HepG2 (cell line): ENCODE data around the gene CKB. TPM values are rescaled to one million over a fixed set of nuclear protein-coding genes. Genes with fewer than 3 reads are reported as not detected.

ENCODE experiments used
- ADNP ChIP-seq: sonication (generic); formaldehyde crosslinking; IDR thresholded peaks from 2 replicates; pipeline ENCODE4 v1.4.0; 2020; ENCODE audit warnings: missing genetic modification reagents
- ETV5 ChIP-seq: IDR thresholded peaks from 2 replicates; pipeline ENCODE4 v1.6.1; 2018; ENCODE audit warnings: missing biosample characterization, missing genetic modification reagents, inconsistent platforms, borderline replicate concordance
- KDM5B ChIP-seq: sonication (generic); formaldehyde crosslinking; IDR thresholded peaks from 2 replicates; pipeline ENCODE4 v1.4.0; 2020; ENCODE audit warnings: missing genetic modification reagents, mild to moderate bottlenecking, borderline replicate concordance
- RORA ChIP-seq: sonication (generic); formaldehyde crosslinking; IDR thresholded peaks from 2 replicates; pipeline ENCODE4 v1.5.0; 2020; ENCODE audit warnings: mild to moderate bottlenecking, missing genetic modification reagents, moderate library complexity
- SAP130 ChIP-seq: IDR thresholded peaks from 2 replicates; pipeline ENCODE4 v1.6.1; 2016; ENCODE audit warnings: low read depth
- SMAD3 ChIP-seq: sonication (generic); formaldehyde crosslinking; IDR thresholded peaks from 2 replicates; pipeline ENCODE4 v1.4.0; 2020; ENCODE audit warnings: missing genetic modification reagents
- SPEN ChIP-seq: sonication (generic); formaldehyde crosslinking; IDR thresholded peaks from 2 replicates; pipeline ENCODE4 v1.5.1; 2020; ENCODE audit warnings: low read depth, mild to moderate bottlenecking, missing genetic modification reagents
- TCF12 ChIP-seq, 2 experiments: fragments of 450-650 bp in 1 of 2; sonication (generic) in 1 of 2; formaldehyde crosslinking in 1 of 2; IDR thresholded peaks; 2 replicates each; pipeline versions ENCODE4 v1.6.1 to v1.8.0; 2017 to 2022; ENCODE audit warnings: antibody characterized with exemption in 1 of 2, mild to moderate bottlenecking in 1 of 2, missing genetic modification reagents in 1 of 2, moderate library complexity in 1 of 2
- ZNF260 ChIP-seq: sonication (generic); formaldehyde crosslinking; IDR thresholded peaks from 2 replicates; pipeline ENCODE4 v1.4.0; 2020; ENCODE audit warnings: missing genetic modification reagents, low read depth, mild to moderate bottlenecking, borderline replicate concordance
- ZNF350 ChIP-seq: sonication (generic); formaldehyde crosslinking; IDR thresholded peaks from 2 replicates; pipeline ENCODE4 v1.4.0; 2020; ENCODE audit warnings: mild to moderate bottlenecking, low read depth, missing genetic modification reagents, borderline replicate concordance
- ZNF441 ChIP-seq: sonication (generic); formaldehyde crosslinking; IDR thresholded peaks from 2 replicates; pipeline ENCODE4 v1.7.0; 2021; ENCODE audit warnings: missing genetic modification reagents, borderline replicate concordance
- ZNF570 ChIP-seq: sonication (generic); formaldehyde crosslinking; IDR thresholded peaks from 2 replicates; pipeline ENCODE4 v1.4.0; 2020; ENCODE audit warnings: mild to moderate bottlenecking, missing genetic modification reagents, borderline replicate concordance
- ZNF678 ChIP-seq: sonication (generic); formaldehyde crosslinking; IDR thresholded peaks from 2 replicates; pipeline ENCODE4 v1.4.0; 2020; ENCODE audit warnings: mild to moderate bottlenecking, missing genetic modification reagents
- polyA plus RNA-seq, 8 experiments: library from polyadenylated mRNA; depleted of rRNA in 3 of 8; stranded (reverse) in 7 of 8; unstranded in 1 of 8; fragments of >200 nt; fragmentation: Illumina TruSeq in 4 of 8; extraction: Trizol in 4 of 8; gene quantifications; 2 replicates each; pipeline versions ENCODE4 v1.2.1 to v1.2.3, GENCODE V29; 2011 to 2016; ENCODE audit warnings: low read depth in 4 of 8, missing spikeins in 1 of 8, mixed read lengths in 1 of 8; ENCODE audit not compliant: insufficient read depth in 1 of 8
- total RNA-seq, 5 experiments: library from RNA; depleted of rRNA; stranded (reverse); fragments of >200 nt; fragmentation: Illumina TruSeq; extraction: Trizol; gene quantifications; 2 replicates each; pipeline ENCODE4 v1.2.3, GENCODE V29; 2016; ENCODE audit warnings: low read depth in 1 of 5
- TF ChIP-seq, protein P1 (sequence below): sonication (generic); formaldehyde crosslinking; IDR thresholded peaks from 2 replicates; pipeline ENCODE4 v1.4.0; 2020; ENCODE audit warnings: missing genetic modification reagents
- TF ChIP-seq, protein P2 (sequence below), 2 experiments: sonication (generic) in 1 of 2; formaldehyde crosslinking in 1 of 2; IDR thresholded peaks; 2 replicates each; pipeline versions ENCODE4 v1.4.0 to v1.6.1; 2018 to 2020; ENCODE audit warnings: missing genetic modification reagents in 2 of 2, borderline replicate concordance in 1 of 2, low read depth in 1 of 2, mild to moderate bottlenecking in 1 of 2, missing biosample characterization in 1 of 2
- TF ChIP-seq, protein P3 (sequence below): IDR thresholded peaks from 2 replicates; pipeline ENCODE4 v1.6.1; 2018; ENCODE audit warnings: missing genetic modification reagents, mild to moderate bottlenecking, missing compliant biosample characterization
- TF ChIP-seq, protein P4 (sequence below): IDR thresholded peaks from 2 replicates; pipeline ENCODE4 v1.6.1; 2018; ENCODE audit warnings: missing genetic modification reagents
- TF ChIP-seq, protein P5 (sequence below): sonication (generic); formaldehyde crosslinking; IDR thresholded peaks from 2 replicates; pipeline ENCODE4 v1.5.0; 2020; ENCODE audit warnings: mild to moderate bottlenecking, missing genetic modification reagents
- TF ChIP-seq, protein P6 (sequence below): sonication (generic); formaldehyde crosslinking; IDR thresholded peaks from 2 replicates; pipeline ENCODE4 v1.4.0; 2020; ENCODE audit warnings: mild to moderate bottlenecking, missing genetic modification reagents

Gene CKB
- total and polyA plus RNA-seq, 2 of the 13 experiments (the other 11 are each of a cell fraction or from before 2014, with no cell fraction given) = 82.3 to 217 TPM

DNA sequence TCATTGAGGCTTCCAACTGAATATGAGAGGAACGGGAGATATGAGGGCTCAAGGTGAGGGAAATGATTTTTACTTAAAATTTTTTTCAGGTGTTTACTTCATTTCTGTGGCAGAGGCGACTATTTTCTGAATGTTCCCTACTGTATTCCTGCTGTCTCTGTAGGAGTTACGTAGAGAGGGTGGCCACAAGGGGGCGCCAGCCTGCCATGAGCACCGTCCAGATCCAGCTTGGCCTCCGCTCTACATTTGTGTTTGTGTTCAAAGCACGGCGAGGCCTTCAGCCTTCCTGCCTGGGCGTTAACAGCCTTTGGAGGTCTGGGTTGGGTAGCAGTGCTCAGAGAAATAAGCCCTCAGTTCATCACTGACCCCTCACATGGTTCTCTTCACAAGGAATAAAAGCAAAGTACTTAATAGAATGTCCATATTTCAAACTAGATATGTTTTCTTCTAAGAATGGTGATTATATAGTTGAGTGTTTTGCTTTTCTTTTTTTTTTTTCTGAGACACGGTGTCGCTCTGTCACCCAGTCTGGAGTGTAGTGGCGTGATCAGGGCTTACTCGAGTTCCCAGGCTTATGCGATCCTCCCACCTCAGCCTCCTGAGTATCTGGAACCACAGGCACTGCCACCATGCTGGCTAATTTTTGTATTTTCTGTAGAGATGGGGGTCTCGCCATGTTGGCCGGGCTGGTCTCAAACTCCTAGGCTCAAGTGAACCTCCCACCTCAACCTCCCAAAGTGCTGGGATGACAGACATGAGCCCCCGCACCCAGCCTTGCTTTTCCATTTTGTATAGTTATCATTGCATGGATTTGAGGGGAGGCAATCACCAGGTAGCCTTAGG lies 22.3 kb downstream of the CKB start (continued):
- TF ChIP-seq, protein P1, sequence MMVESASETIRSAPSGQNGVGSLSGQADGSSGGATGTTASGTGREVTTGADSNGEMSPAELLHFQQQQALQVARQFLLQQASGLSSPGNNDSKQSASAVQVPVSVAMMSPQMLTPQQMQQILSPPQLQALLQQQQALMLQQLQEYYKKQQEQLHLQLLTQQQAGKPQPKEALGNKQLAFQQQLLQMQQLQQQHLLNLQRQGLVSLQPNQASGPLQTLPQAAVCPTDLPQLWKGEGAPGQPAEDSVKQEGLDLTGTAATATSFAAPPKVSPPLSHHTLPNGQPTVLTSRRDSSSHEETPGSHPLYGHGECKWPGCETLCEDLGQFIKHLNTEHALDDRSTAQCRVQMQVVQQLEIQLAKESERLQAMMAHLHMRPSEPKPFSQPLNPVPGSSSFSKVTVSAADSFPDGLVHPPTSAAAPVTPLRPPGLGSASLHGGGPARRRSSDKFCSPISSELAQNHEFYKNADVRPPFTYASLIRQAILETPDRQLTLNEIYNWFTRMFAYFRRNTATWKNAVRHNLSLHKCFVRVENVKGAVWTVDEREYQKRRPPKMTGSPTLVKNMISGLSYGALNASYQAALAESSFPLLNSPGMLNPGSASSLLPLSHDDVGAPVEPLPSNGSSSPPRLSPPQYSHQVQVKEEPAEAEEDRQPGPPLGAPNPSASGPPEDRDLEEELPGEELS (CRISPR knock-in tag) = no peak
- TF ChIP-seq, protein P2, sequence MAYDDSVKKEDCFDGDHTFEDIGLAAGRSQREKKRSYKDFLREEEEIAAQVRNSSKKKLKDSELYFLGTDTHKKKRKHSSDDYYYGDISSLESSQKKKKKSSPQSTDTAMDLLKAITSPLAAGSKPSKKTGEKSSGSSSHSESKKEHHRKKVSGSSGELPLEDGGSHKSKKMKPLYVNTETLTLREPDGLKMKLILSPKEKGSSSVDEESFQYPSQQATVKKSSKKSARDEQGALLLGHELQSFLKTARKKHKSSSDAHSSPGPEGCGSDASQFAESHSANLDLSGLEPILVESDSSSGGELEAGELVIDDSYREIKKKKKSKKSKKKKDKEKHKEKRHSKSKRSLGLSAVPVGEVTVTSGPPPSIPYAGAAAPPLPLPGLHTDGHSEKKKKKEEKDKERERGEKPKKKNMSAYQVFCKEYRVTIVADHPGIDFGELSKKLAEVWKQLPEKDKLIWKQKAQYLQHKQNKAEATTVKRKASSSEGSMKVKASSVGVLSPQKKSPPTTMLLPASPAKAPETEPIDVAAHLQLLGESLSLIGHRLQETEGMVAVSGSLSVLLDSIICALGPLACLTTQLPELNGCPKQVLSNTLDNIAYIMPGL (CRISPR knock-in tag; IDR thresholded peaks at IDR 0.05; ENCODE audit: borderline replicate concordance in 1 of 2, low read depth in 1 of 2) = peak; percentile 40 to 71; a peak in 2 of 4 replicates
- TF ChIP-seq SPEN (CRISPR knock-in tag) (no peak), KDM5B (CRISPR knock-in tag) (no peak), TCF12 (IDR thresholded peaks at IDR 0.05) (no peak), TCF12 (CRISPR knock-in tag; IDR thresholded peaks at IDR 0.05) (no peak), ZNF570 (no peak), ETV5 (CRISPR knock-in tag) (peak; percentile 21; the same call in 1 of the 2 replicates), RORA (CRISPR knock-in tag) (no peak), SAP130 (CRISPR knock-in tag) (peak; percentile 61), ADNP (CRISPR knock-in tag) (no peak), ZNF260 (CRISPR knock-in tag) (no peak), ZNF678 (no peak), ZNF350 (CRISPR knock-in tag) (no peak), ZNF441 (no peak), SMAD3 (CRISPR knock-in tag) (peak; percentile 37; the same call in 1 of the 2 replicates)
- TF ChIP-seq, protein P3, sequence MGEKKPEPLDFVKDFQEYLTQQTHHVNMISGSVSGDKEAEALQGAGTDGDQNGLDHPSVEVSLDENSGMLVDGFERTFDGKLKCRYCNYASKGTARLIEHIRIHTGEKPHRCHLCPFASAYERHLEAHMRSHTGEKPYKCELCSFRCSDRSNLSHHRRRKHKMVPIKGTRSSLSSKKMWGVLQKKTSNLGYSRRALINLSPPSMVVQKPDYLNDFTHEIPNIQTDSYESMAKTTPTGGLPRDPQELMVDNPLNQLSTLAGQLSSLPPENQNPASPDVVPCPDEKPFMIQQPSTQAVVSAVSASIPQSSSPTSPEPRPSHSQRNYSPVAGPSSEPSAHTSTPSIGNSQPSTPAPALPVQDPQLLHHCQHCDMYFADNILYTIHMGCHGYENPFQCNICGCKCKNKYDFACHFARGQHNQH (CRISPR knock-in tag) = 0 out of 2 replicates have a peak, but pooled peaks have one; percentile 24
- TF ChIP-seq, protein P4, sequence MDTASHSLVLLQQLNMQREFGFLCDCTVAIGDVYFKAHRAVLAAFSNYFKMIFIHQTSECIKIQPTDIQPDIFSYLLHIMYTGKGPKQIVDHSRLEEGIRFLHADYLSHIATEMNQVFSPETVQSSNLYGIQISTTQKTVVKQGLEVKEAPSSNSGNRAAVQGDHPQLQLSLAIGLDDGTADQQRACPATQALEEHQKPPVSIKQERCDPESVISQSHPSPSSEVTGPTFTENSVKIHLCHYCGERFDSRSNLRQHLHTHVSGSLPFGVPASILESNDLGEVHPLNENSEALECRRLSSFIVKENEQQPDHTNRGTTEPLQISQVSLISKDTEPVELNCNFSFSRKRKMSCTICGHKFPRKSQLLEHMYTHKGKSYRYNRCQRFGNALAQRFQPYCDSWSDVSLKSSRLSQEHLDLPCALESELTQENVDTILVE (CRISPR knock-in tag) = peak; percentile 41; the same call in 1 of the 2 replicates
- TF ChIP-seq, protein P5, sequence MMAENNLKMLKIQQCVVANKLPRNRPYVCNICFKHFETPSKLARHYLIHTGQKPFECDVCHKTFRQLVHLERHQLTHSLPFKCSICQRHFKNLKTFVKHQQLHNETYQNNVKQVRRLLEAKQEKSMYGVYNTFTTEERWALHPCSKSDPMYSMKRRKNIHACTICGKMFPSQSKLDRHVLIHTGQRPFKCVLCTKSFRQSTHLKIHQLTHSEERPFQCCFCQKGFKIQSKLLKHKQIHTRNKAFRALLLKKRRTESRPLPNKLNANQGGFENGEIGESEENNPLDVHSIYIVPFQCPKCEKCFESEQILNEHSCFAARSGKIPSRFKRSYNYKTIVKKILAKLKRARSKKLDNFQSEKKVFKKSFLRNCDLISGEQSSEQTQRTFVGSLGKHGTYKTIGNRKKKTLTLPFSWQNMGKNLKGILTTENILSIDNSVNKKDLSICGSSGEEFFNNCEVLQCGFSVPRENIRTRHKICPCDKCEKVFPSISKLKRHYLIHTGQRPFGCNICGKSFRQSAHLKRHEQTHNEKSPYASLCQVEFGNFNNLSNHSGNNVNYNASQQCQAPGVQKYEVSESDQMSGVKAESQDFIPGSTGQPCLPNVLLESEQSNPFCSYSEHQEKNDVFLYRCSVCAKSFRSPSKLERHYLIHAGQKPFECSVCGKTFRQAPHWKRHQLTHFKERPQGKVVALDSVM (CRISPR knock-in tag) = peak; percentile 64; the same call in 1 of the 2 replicates
- TF ChIP-seq, protein P6, sequence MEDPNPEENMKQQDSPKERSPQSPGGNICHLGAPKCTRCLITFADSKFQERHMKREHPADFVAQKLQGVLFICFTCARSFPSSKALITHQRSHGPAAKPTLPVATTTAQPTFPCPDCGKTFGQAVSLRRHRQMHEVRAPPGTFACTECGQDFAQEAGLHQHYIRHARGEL (CRISPR knock-in tag) = no peak
